GM23338 (cell line): ENCODE results near the gene LIMK2. TPM values are rescaled to one million over a fixed set of nuclear protein-coding genes. Genes with fewer than 3 reads are reported as not detected.

Experiments used
- ATAC-seq: fragments of 200-7000 bp; cut with Tn5 transposase; 3 replicates; pipeline ENCODE4 v1.9.1; 2020
- DNase-seq: peaks from one replicate; pipeline ENCODE4 v3.0.0-alpha.2; 2015; ENCODE audit warnings: low spot score
- H2AFZ ChIP-seq: fragments of 200-600 bp; sonication (generic); 2 replicates; pipeline ENCODE4 v1.8.0; 2016; ENCODE audit warnings: antibody characterized with exemption, mild to moderate bottlenecking, moderate library complexity
- H3F3A ChIP-seq: fragments of 200-600 bp; sonication (generic); replicated peaks from 2 replicates; pipeline ENCODE4 v1.8.0; 2017; ENCODE audit warnings: antibody characterized with exemption, mixed run types, low read depth
- H3K27ac ChIP-seq: fragments of 200-600 bp; sonication (generic); 2 replicates; pipeline ENCODE4 v1.6.1; 2016; ENCODE audit warnings: low read depth
- H3K27me3 ChIP-seq: fragments of 200-600 bp; sonication (generic); 2 replicates; pipeline ENCODE4 v1.8.0; 2016; ENCODE audit warnings: mild to moderate bottlenecking, mixed run types, moderate library complexity; ENCODE audit not compliant: insufficient read depth
- H3K36me3 ChIP-seq: fragments of 200-600 bp; sonication (generic); 2 replicates; pipeline ENCODE4 v1.8.0; 2016; ENCODE audit warnings: mild to moderate bottlenecking; ENCODE audit not compliant: insufficient read depth
- H3K4me1 ChIP-seq: fragments of 200-600 bp; sonication (generic); 2 replicates; pipeline ENCODE4 v1.8.0; 2016; ENCODE audit warnings: mild to moderate bottlenecking, moderate library complexity; ENCODE audit not compliant: insufficient read depth
- H3K4me2 ChIP-seq: fragments of 200-600 bp; sonication (generic); 2 replicates; pipeline ENCODE4 v1.7.1; 2017; ENCODE audit warnings: mixed run types
- H3K4me3 ChIP-seq: fragments of 200-600 bp; sonication (generic); 2 replicates; pipeline ENCODE4 v1.6.1; 2016; ENCODE audit warnings: mixed run types
- H3K79me2 ChIP-seq: fragments of 200-600 bp; sonication (generic); replicated peaks from 2 replicates; pipeline ENCODE4 v1.8.0; 2017; ENCODE audit warnings: mild to moderate bottlenecking; ENCODE audit not compliant: insufficient read depth
- H3K9me2 ChIP-seq: fragments of 200-600 bp; sonication (generic); 2 replicates; pipeline ENCODE4 v1.8.0; 2017; ENCODE audit not compliant: insufficient read depth
- H4K20me1 ChIP-seq: fragments of 200-600 bp; sonication (generic); replicated peaks from 2 replicates; pipeline ENCODE4 v1.8.0; 2017; ENCODE audit warnings: mild to moderate bottlenecking; ENCODE audit not compliant: insufficient read depth
- H3K27ac Mint-ChIP-seq: 2 replicates; pipeline ENCODE4 v1.8.0; 2020; ENCODE audit warnings: inconsistent platforms, mild to moderate bottlenecking, moderate library complexity, mixed read lengths
- H3K27me3 Mint-ChIP-seq: 3 replicates; pipeline ENCODE4 v1.8.0; 2022; ENCODE audit warnings: low read depth, mild to moderate bottlenecking, moderate library complexity, mixed read lengths, inconsistent platforms; ENCODE audit not compliant: insufficient read depth, poor library complexity
- H3K36me3 Mint-ChIP-seq: 3 replicates; pipeline ENCODE4 v1.8.0; 2021; ENCODE audit warnings: low read depth, mild to moderate bottlenecking, inconsistent platforms, moderate library complexity, mixed read lengths
- H3K4me1 Mint-ChIP-seq: 3 replicates; pipeline ENCODE4 v1.8.0; 2020; ENCODE audit warnings: mild to moderate bottlenecking, inconsistent platforms, mixed read lengths
- H3K4me3 Mint-ChIP-seq: 3 replicates; pipeline ENCODE4 v1.8.0; 2021; ENCODE audit warnings: moderate library complexity, mild to moderate bottlenecking, inconsistent platforms, mixed read lengths
- H3K9me3 Mint-ChIP-seq: 3 replicates; pipeline ENCODE4 v1.8.0; 2020; ENCODE audit warnings: moderate library complexity, mild to moderate bottlenecking, inconsistent platforms, mixed read lengths
- ETS1 ChIP-seq: IDR thresholded peaks from 2 replicates; pipeline ENCODE4 v1.6.1; 2016; ENCODE audit warnings: antibody characterized with exemption
- EZH2phosphoT487 ChIP-seq: fragments of 200-600 bp; sonication (generic); IDR thresholded peaks from one replicate; pipeline ENCODE4 v1.8.1; 2018; ENCODE audit warnings: antibody characterized with exemption; ENCODE audit not compliant: unreplicated experiment
- JUNB ChIP-seq: IDR thresholded peaks from one replicate; pipeline ENCODE4 v1.6.1; 2016; ENCODE audit warnings: antibody characterized with exemption; ENCODE audit not compliant: unreplicated experiment
- NANOG ChIP-seq: IDR thresholded peaks from 2 replicates; pipeline ENCODE4 v1.6.1; 2016; ENCODE audit warnings: antibody characterized with exemption, borderline replicate concordance
- REST ChIP-seq: IDR thresholded peaks from one replicate; pipeline ENCODE4 v1.6.1; 2018; ENCODE audit warnings: antibody characterized with exemption; ENCODE audit not compliant: unreplicated experiment
- STAT1 ChIP-seq: IDR thresholded peaks from one replicate; pipeline ENCODE4 v1.6.1; 2016; ENCODE audit warnings: antibody characterized with exemption; ENCODE audit not compliant: unreplicated experiment
- ZNF462 ChIP-seq: fragments of 250-450 bp; sonication (Bioruptor Pico); IDR thresholded peaks from 2 replicates; pipeline ENCODE4 v1.5.0; 2020; ENCODE audit warnings: mild to moderate bottlenecking, moderate library complexity
- polyA plus RNA-seq: library from polyadenylated mRNA; unstranded; fragments of >200 nt; fragmentation: Nextera tagmentation; extraction: Ambion mirVana; gene quantifications from 2 replicates; pipeline ENCODE4 v1.2.1, GENCODE V29; 2016
- total RNA-seq: library from RNA; depleted of rRNA; stranded (reverse); fragments of >200 nt; shearing (Covaris generic); gene quantifications from 2 replicates; pipeline ENCODE4 v1.2.3, GENCODE V29; 2014

Gene LIMK2
- total and polyA plus RNA-seq, 2 experiments from 2014 or later = 12.5 to 39.8 TPM

- ATAC-seq (no peak), DNase-seq (no peak)
- H3K36me3 ChIP-seq = peaks cover 23% of the 10 kb centered on the region
- peaks cover 6% of the 10 kb centered on the region; the same call in 1 of the 2 replicates for H3K4me1 ChIP-seq
- no peak overlapping the region for H2AFZ ChIP-seq
- Mint-ChIP-seq H3K27ac (no peak overlapping the region), H3K4me3 (no peak overlapping the region), H3K27me3 (no peaks in the 10 kb centered on the region), H3K9me3 (no peaks in the 10 kb centered on the region), H3K4me1 (peaks cover 17% of the 10 kb centered on the region), H3K36me3 (peaks cover 65% of the 10 kb centered on the region)
- H3K4me3 ChIP-seq = no peak overlapping the region
- H3K27ac ChIP-seq = no peak overlapping the region
- 0 out of 2 replicates have a peak, but pooled peaks cover 3% of the 10 kb centered on the region for H3F3A ChIP-seq
- no peaks in the 10 kb centered on the region for H4K20me1 ChIP-seq
- H3K27me3 ChIP-seq = no peaks in the 10 kb centered on the region
- no peak overlapping the region for H3K4me2 ChIP-seq
- H3K9me2 ChIP-seq = no peaks in the 10 kb centered on the region
- TF ChIP-seq STAT1 = no peak
- no peak for TF ChIP-seq EZH2phosphoT487
- no peak for TF ChIP-seq ETS1
- TF ChIP-seq ZNF462 = no peak
- TF ChIP-seq REST = no peak
- TF ChIP-seq NANOG = no peak
- TF ChIP-seq JUNB = no peak
- H3K79me2 ChIP-seq = no peaks in the 10 kb centered on the region
Observed at GRCh38 chr22:31274017-31274416, 61.9 kb downstream of the LIMK2 start.
